Measurements from ENCODE around the gene TAL1. TPM values are rescaled to one million over a fixed set of nuclear protein-coding genes. Genes with fewer than 3 reads are reported as not detected.
"Not testable (repeated sequence)": the region's sequence is repeated elsewhere in the genome, so short reads cannot be mapped to it uniquely, and the experiment has no call there.

TAL1 gene
- total RNA-seq, 1 donor from 2014 or later = not detected

DNA sequence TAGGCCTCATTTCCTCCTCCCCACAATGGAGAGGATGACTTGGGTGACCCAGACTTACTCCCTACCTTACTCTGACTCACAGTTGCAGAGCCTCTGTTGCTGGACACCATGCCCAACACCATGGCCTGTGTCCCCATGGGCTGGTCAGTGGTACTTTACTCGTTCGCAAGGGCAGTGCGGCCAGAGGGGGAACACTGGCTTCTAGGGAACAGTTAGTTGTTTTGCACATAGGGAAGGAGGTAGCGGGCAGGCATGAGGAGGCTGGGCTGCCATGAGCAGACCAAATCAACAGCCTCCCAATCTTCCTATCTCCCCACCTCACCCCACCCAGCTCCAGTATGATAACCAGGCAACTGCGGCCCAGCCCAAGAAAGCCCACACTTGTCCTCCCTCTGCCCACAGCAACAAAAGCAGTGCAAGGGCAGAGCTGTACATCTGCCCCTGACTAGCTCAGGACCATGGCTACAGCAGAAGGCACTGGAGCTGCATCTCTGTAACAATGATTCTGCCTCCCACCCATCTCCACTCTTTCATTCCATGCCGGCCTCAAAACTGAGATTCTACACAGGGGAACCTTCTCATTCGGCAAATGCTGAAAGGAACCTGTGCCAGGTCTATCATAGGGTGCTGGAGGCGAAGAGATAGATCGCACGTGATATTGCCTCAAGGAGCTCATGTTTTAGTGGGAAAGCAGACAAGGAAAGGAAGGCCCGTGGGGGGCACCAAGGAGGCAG lies 18.6 kb downstream of the TAL1 start:
- intact Hi-C loops (cut with micrococcal nuclease) = no loop called here

DNA sequence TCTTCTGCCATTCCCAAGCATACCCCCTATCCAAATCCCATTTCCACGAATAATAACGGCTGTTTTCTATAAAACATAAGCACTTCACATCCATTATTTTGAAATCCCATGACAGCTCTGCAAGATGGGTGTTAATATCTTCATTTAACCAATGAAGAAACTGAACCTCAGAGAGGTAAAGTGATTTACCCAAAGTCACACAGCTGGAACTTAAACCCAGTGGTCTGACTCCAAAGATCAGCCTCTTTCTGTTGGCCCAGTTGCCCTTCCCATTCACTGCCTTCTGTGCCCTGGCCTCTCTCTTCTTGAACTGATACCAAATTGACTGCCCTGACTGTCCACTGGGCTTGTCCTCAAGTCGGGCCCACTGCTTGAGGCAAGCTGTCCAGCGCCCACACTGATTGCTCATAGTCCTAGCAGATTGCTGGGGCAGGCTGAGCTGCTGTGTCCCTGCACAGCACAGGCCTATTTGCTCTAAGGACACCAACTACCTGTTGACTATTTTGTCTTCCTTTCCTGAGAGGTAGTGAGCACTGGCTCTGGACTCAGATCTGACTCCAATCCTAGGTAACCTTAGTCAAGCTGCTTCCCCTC lies 19.3 kb downstream of the TAL1 start:
- intact Hi-C loops (cut with micrococcal nuclease) = no loop called here

GRCh38 chr1:47211796-47212269 lies 20.2 kb downstream of the TAL1 start:
- intact Hi-C loops (cut with micrococcal nuclease) = no loop called here

DNA sequence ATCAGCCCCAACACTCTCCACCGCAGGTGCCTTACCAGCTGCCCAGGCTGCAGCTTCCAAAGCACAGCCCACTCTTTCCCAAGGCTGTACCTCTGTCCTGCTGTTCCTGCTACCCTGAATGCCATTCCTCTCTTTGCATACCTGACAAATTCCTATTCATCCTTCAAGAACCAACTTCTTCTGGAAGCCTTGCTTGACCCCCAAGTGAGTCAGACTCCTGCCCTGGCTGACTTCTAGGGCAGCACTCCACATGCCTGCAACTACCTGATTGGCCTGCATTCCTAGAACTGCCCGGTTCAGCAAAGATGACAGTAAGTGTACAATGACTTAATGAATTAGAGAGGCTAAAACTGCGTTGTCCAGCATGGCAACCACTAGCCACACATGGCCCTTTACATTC lies 21.4 kb downstream of the TAL1 start:
- intact Hi-C loops (cut with micrococcal nuclease) = no loop called here

DNA sequence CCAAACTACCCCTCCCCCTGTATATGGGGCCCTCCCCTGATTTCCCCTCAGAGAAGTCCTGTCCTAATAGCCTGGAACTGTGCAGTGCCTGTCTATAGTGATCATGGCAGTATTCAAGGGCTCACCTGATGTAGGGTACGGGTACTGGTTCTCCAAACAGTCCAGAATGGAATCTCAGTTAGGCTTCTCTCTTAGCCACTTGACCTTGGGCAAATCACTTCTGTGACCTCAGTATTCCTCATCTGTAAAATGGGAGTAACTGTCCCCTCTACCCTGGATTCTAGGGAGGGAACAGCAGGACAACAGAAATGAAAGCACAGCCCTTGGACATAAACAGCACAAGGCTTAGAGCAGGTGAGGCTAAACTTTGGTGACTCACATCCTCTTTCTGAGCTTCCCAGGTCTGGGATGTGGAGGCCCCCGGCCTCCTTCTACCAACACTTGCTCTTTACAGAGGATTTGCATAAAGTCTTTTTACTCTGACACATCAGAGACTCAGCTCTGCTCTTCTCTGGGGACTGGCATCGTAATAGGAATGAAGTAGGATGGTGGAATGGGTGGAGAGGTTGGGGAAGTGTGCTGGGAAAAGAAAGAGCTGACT lies 22.2 kb downstream of the TAL1 start:
- intact Hi-C loops (cut with micrococcal nuclease) = no loop called here

GRCh38 chr1:47209091-47209490 lies 22.9 kb downstream of the TAL1 start:
- intact Hi-C loops (cut with micrococcal nuclease) = no loop called here

DNA sequence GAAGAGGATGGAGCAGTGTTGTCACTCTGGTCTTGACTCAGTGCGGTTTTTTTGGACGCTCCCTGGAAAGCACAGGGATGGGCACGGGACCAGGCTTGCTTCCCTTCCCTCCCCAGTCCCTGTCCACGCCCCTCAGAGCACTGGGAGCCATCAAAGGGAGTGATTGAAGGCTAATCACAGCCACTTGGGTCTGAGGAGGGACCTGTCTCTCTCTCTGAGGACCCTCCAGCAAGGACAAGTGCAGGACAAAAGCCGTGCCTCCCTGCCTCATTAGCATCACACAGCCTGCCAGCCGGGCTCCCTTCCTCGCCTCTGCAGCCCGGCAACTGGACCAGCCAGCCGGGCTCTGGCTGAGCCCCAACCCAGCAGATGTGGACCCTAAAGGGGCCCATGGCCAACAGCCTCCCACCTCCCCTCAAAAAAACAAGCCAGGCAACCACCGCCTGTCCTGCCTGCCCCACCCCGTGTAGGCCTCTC lies 23.6 kb downstream of the TAL1 start:
- intact Hi-C loops (cut with micrococcal nuclease) = no loop called here

DNA sequence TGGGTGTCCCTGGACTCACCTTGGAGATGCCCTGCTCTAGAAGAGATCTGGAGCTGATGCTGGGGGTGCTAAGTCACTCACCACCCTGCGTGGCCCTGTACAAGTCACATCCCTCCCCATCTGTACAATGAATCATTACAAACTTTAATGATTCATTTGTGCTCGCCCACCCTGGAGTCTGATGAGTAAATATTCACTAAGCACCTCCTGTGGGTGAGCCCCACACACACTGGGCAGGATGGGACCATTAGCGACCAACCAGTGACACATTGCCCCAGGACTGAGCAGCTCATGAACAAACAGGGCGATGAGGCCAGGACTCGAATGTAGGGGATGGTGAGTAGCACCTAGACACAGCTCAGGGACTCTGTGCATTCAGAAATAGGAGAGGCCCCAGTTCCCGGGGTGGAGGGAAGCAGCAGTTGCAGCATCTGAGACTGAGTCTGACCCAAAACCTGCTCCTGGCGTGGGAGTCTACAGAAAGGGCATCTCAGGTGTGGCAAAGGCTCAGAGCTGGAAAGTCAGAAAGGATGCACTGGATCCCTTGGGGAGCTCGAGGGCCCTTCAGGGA lies 24.1 kb downstream of the TAL1 start:
- intact Hi-C loops (cut with micrococcal nuclease) = no loop called here

GRCh38 chr1:47205918-47206317 lies 26.1 kb downstream of the TAL1 start:
- intact Hi-C loops (cut with micrococcal nuclease) = no loop called here

- intact Hi-C loops (cut with micrococcal nuclease) = not testable (repeated sequence)
Measured at GRCh38 chr1:47203504-47203903, 28.5 kb downstream of the TAL1 start.

DNA sequence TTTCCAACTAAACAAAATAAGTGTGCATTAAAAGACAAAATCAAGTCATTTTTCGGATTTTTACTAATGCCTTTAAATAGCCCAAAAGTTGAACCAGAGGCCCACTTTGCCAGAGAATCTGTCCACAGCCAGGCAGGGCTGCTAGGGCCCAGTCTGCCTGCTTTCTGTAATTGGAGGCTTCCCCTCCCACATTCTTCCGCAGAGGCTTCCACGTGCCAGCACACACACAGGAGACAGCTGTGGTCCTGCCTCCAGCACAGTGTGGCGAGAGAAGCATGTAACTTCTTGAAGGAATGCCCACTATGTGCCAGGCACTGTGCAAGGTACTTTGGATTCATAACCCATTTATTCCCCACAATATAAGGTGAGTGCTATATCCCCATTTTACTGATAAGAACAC lies 30.8 kb downstream of the TAL1 start:
- intact Hi-C loops (cut with micrococcal nuclease) = no loop called here

DNA sequence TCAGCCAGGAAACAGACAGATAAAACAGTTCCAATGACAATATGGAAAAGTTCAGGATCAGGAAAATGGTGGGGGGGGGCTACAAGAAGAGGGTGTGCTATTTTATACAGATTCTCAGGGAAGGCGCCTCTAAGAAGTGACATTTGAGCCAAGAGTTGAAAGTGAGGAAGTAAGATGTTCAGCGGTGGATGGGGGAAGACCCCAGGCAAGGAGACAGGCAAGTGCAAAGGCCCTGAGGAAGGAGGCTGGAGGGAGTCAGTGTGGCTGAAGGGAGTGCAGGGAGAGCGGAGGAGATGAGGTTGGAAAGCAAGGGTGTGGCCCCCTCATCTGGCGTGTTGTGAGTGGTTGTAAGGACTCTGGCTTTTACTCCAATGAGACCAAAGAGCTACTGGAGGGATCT lies 33.8 kb downstream of the TAL1 start:
- intact Hi-C loops (cut with micrococcal nuclease) = no loop called here

DNA sequence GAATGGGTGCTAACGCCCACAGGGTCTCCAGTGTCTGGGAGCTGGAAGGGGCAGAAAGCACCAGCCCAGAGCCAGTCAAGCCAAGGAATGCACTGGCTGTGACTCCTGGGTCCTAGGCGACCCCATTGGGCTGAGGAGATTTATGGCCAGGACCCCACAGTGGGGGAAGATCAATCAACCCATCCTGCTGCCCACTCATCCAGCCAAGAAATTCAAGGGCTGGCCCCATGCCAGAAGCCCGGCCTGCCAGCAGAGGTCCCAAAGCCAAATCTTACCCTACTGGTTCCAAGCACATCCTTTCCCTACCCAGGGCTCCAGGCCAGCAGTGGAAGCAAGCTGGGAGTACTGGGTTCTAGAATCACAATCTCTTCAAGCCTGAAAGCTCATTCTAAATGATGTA lies 35.4 kb downstream of the TAL1 start:
- intact Hi-C loops (cut with micrococcal nuclease) = no loop called here

DNA sequence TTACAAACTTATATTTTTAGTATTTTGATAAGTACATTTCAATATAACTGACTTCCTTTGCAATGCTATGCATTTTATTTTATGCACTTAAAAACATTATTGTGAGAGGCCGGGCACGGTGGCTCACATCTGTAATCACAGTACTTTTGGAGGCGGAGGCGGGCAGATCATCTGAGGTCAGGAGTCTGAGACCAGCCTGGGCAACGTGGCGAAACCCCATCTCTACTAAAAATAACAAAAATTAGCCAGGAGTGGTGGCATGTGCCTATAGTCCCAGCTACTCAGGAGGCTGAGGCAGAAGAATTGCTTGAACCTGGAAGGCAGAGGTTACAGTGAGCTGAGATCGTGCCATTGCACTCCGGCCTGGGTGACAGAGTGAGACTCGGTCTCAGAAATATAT lies 36.0 kb downstream of the TAL1 start:
- intact Hi-C loops (cut with micrococcal nuclease) = not testable (repeated sequence)

- intact Hi-C loops (cut with micrococcal nuclease) = loop anchor here (5.0 kb wide), 2 partner anchors 33 to 238 kb away; no protein-coding TSS in a partner anchor
Measured at GRCh38 chr1:47194311-47194710, 37.7 kb downstream of the TAL1 start.

DNA sequence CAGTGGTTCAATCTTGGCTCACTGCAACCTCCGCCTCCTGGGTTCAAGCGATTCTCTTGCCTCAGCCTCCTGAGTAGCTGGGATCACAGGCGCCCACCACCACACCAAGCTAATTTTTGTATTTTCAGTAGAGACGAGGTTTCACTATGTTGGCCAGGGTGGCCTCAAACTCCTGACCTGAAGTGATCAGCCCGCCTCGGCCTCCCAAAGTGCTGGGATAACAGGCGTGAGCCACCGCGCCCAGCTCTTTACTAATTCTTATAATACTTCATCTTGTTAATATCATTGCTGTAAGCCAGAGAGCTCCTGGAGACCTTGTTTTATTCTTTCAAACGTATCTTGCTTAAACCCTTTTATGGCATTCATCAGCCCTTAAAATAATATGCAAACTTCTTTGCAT lies 38.5 kb downstream of the TAL1 start:
- intact Hi-C loops (cut with micrococcal nuclease) = loop anchor here (1.0 to 5.0 kb wide), 3 partner anchors 34 to 239 kb away; no protein-coding TSS in a partner anchor

GRCh38 chr1:47192458-47193384 lies 39.3 kb downstream of the TAL1 start:
- intact Hi-C loops (cut with micrococcal nuclease) = loop anchor here (1.0 to 5.0 kb wide), 3 partner anchors 35 to 240 kb away; no protein-coding TSS in a partner anchor

GRCh38 chr1:47191940-47192457 lies 40.0 kb downstream of the TAL1 start:
- intact Hi-C loops (cut with micrococcal nuclease) = loop anchor here (5.0 kb wide), 2 partner anchors 35 to 240 kb away; no protein-coding TSS in a partner anchor

GRCh38 chr1:47190857-47191256 lies 41.2 kb downstream of the TAL1 start:
- intact Hi-C loops (cut with micrococcal nuclease) = loop anchor here (5.0 kb wide), 2 partner anchors 36 to 241 kb away; no protein-coding TSS in a partner anchor

GRCh38 chr1:47190509-47190855 lies 41.5 kb downstream of the TAL1 start:
- intact Hi-C loops (cut with micrococcal nuclease) = loop anchor here (5.0 kb wide), 2 partner anchors 37 to 242 kb away; no protein-coding TSS in a partner anchor
